Glutamatergic neuron (in vitro differentiated cells): ENCODE results near the gene RAP2A. TPM values are rescaled to one million over a fixed set of nuclear protein-coding genes. Genes with fewer than 3 reads are reported as not detected.

Experiments
- DNase-seq: peaks from one replicate; pipeline ENCODE4 v3.0.0; 2022
- H3K27ac Mint-ChIP-seq: one replicate; pipeline ENCODE4 v1.8.0; 2020; ENCODE audit warnings: mild to moderate bottlenecking, mixed read lengths, inconsistent platforms; ENCODE audit not compliant: unreplicated experiment
- H3K27me3 Mint-ChIP-seq: one replicate; pipeline ENCODE4 v1.8.0; 2020; ENCODE audit warnings: mild to moderate bottlenecking, moderate library complexity, mixed read lengths, inconsistent platforms; ENCODE audit not compliant: unreplicated experiment
- H3K36me3 Mint-ChIP-seq: one replicate; pipeline ENCODE4 v1.8.0; 2020; ENCODE audit warnings: mild to moderate bottlenecking, mixed read lengths, inconsistent platforms; ENCODE audit not compliant: unreplicated experiment
- H3K4me1 Mint-ChIP-seq: one replicate; pipeline ENCODE4 v1.8.0; 2020; ENCODE audit warnings: mild to moderate bottlenecking, low read depth, mixed read lengths, inconsistent platforms; ENCODE audit not compliant: unreplicated experiment
- H3K4me3 Mint-ChIP-seq: one replicate; pipeline ENCODE4 v1.8.0; 2020; ENCODE audit warnings: mild to moderate bottlenecking, mixed read lengths, inconsistent platforms; ENCODE audit not compliant: unreplicated experiment
- H3K9me3 Mint-ChIP-seq: one replicate; pipeline ENCODE4 v1.8.0; 2020; ENCODE audit warnings: mild to moderate bottlenecking, moderate library complexity, mixed read lengths, inconsistent platforms; ENCODE audit not compliant: unreplicated experiment
- total RNA-seq: library from RNA; stranded (reverse); fragmentation: NEBNext Ultra II Directional; extraction: Animal tissue kit (Norgen Biotek cat#: 25700); gene quantifications from one replicate; pipeline ENCODE4 v1.2.1, GENCODE V29; 2021; ENCODE audit not compliant: unreplicated experiment
- TF ChIP-seq, protein P1 (sequence below): fragments of 200-600 bp; sonication (generic); IDR thresholded peaks from one replicate; pipeline ENCODE4 v1.5.0; 2021; ENCODE audit not compliant: partially characterized antibody, unreplicated experiment

RAP2A gene
- total RNA-seq, 1 donor from 2014 or later: 51.2 TPM

DNA sequence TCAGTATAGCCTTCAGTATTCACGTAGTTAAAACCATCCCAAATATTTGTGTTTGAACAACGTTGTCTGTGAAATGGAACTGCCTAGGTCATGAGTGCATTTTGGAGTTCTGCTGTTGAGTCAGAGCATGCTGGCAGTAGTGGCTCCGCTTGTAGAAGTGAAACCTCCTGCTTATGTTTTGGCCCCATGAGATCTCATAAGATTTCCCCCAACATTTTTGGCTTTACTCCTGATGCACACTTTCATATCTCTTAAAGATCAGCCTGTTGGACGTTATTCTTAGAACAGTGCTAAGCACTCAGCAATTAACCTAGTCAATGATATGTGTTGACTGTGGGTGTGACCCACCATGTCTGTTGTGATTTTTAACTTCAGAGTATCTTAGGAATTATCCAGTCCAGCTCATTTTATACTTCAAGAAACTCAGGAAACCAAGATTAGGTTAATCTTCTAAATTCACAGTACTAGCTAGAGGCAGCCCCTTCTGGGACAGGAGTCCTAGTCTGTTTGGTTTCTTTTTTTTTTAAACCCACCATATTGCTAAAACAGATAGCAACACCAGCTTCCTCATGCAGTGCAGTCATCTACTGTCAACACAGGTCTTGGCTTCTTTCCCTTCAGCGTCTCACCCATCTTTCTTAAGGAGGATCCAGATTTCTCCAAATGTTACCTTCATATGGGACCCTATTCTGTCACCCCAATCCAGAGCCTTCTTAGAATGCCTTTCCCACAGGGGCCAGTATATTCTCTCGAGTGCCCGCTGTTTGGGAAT lies 26.2 kb downstream of the RAP2A start:
- Mint-ChIP-seq H3K27ac (no peak overlapping the region), H3K4me3 (no peak overlapping the region), H3K4me1 (peaks cover 3% of the 10 kb centered on the region), H3K36me3 (no peaks in the 10 kb centered on the region), H3K27me3 (no peaks in the 10 kb centered on the region), H3K9me3 (no peaks in the 10 kb centered on the region)
- TF ChIP-seq, protein P1, sequence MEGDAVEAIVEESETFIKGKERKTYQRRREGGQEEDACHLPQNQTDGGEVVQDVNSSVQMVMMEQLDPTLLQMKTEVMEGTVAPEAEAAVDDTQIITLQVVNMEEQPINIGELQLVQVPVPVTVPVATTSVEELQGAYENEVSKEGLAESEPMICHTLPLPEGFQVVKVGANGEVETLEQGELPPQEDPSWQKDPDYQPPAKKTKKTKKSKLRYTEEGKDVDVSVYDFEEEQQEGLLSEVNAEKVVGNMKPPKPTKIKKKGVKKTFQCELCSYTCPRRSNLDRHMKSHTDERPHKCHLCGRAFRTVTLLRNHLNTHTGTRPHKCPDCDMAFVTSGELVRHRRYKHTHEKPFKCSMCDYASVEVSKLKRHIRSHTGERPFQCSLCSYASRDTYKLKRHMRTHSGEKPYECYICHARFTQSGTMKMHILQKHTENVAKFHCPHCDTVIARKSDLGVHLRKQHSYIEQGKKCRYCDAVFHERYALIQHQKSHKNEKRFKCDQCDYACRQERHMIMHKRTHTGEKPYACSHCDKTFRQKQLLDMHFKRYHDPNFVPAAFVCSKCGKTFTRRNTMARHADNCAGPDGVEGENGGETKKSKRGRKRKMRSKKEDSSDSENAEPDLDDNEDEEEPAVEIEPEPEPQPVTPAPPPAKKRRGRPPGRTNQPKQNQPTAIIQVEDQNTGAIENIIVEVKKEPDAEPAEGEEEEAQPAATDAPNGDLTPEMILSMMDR: no peak
- DNase-seq: no peak

DNA sequence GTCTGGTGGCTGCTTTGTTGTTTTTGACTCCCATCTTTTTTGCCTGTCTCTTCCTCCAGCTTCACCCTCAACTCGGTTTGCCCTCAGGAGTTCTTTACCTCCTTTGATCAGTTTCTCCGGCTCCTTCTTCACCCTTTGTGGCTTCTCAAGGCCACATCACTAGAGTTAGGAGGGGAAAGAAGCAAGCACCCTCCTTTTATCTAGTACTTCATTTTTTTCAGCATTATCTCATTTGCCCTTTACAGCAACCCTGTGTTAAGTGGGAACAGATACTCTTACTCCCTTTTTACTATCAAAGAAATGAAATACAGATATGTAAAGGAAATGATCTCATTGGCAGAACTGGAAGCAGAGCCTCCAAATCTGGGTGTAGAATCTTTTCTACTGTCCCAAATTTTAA lies 26.9 kb downstream of the RAP2A start:
- Mint-ChIP-seq H3K9me3 (no peaks in the 10 kb centered on the region), H3K4me1 (peaks cover 3% of the 10 kb centered on the region), H3K27me3 (no peaks in the 10 kb centered on the region), H3K36me3 (no peaks in the 10 kb centered on the region), H3K27ac (no peak overlapping the region), H3K4me3 (no peak overlapping the region)
- TF ChIP-seq, protein P1: no peak
- no peak for DNase-seq

DNA sequence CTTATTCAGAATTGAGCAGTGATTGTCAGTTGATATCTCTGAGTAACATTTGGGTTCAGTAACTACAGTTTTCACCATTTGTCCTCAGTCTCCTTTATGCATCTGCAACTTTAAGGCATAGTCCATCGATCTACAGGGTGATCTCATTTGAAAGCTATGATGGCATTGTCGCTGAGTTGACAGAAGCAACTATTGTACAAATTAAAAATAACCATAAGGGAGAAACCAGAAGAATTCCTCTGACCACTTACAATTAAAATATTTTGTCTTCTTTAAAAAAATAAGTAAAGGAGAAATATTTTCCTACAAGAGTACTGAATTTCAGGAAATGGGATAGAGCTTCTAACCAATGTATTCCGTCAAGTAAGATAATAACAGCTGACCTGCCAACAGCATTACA lies 30.6 kb downstream of the RAP2A start:
- TF ChIP-seq, protein P1: no peak
- Mint-ChIP-seq H3K9me3 (no peaks in the 10 kb centered on the region), H3K36me3 (no peaks in the 10 kb centered on the region), H3K4me3 (no peak overlapping the region), H3K27ac (no peak overlapping the region), H3K4me1 (no peaks in the 10 kb centered on the region), H3K27me3 (no peaks in the 10 kb centered on the region)
- no peak for DNase-seq

DNA sequence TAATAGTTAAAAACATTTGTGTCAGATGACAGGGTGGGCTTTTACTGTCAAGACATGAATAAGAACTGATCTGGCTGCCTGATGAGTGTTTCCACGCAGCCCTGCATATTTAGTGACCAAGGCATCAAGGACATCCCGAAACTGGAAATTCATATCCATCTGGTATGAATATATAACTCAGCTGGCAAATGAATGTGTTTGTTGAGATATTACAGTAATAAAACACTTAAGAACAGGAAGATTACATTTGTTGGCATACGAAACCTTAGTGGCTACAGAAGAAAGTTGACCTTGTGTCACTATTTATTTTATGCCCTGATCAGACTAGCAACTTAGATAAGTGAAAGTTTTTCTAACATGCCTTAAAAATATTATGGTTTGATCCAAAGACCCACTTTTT lies 32.8 kb downstream of the RAP2A start:
- Mint-ChIP-seq H3K9me3 (no peaks in the 10 kb centered on the region), H3K36me3 (no peaks in the 10 kb centered on the region), H3K27ac (no peak overlapping the region), H3K27me3 (no peaks in the 10 kb centered on the region), H3K4me1 (no peaks in the 10 kb centered on the region), H3K4me3 (no peak overlapping the region)
- no peak for DNase-seq
- TF ChIP-seq, protein P1: no peak

DNA sequence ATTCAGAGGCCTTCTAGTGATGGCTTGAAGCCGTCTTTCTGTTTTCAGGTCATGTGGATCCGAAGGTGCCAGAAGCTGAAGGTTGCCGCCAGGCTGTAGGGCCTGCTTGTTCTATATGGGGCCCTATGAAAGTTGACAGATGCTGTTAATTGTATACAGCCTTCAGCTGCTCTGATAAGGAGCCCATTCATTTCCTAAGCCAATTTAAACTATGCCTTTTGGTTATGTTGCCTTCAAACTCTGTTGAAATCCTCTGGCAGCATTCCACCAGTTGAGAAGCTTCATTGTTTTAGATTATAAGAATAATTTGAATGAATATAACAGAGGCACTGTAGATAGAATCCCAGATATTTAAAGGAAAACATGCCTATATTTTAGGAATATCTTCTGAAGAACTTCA lies 34.4 kb downstream of the RAP2A start:
- H3K27me3 Mint-ChIP-seq: no peaks in the 10 kb centered on the region
- no peaks in the 10 kb centered on the region for H3K36me3 Mint-ChIP-seq
- no peak for DNase-seq
- TF ChIP-seq, protein P1: no peak
- H3K9me3 Mint-ChIP-seq: no peaks in the 10 kb centered on the region
- no peak overlapping the region for H3K27ac Mint-ChIP-seq
- no peak overlapping the region for H3K4me3 Mint-ChIP-seq
- H3K4me1 Mint-ChIP-seq: no peaks in the 10 kb centered on the region
